Astrocyte (in vitro differentiated cells and primary cell): ENCODE data around the gene CACNA1C.

Experiments
- EZH2 ChIP-seq: IDR thresholded peaks from 2 replicates; pipeline ENCODE4 v1.6.1; 2012; ENCODE audit warnings: mild to moderate bottlenecking, low read length, inconsistent platforms; ENCODE audit not compliant: insufficient read depth
- TF ChIP-seq, protein P1 (sequence below): IDR thresholded peaks from 2 replicates; pipeline ENCODE4 v1.5.1; 2011; ENCODE audit warnings: low read depth, mild to moderate bottlenecking, inconsistent platforms, low read length, moderate library complexity; ENCODE audit not compliant: insufficient read depth

DNA sequence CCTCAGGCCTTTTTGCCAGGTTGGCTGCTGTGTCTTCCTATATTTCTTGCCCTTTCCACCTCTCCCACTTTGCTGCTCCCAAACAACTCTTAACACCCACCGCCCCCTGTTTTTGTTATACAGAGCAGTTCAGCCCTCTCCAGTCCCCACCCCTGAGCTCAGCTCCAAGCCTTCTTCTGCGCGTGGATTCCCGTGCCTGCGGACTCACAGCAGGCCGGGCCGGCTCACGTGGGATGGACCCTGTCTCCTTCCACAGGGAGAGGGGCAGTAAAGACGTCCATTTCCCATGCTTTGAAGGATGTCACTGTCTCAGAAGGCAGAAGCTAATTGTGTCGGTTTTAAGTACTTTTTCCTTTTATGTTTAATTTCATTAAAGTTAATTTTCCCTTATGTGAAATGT is 139.4 kb downstream of the CACNA1C start:
- TF ChIP-seq, protein P1, sequence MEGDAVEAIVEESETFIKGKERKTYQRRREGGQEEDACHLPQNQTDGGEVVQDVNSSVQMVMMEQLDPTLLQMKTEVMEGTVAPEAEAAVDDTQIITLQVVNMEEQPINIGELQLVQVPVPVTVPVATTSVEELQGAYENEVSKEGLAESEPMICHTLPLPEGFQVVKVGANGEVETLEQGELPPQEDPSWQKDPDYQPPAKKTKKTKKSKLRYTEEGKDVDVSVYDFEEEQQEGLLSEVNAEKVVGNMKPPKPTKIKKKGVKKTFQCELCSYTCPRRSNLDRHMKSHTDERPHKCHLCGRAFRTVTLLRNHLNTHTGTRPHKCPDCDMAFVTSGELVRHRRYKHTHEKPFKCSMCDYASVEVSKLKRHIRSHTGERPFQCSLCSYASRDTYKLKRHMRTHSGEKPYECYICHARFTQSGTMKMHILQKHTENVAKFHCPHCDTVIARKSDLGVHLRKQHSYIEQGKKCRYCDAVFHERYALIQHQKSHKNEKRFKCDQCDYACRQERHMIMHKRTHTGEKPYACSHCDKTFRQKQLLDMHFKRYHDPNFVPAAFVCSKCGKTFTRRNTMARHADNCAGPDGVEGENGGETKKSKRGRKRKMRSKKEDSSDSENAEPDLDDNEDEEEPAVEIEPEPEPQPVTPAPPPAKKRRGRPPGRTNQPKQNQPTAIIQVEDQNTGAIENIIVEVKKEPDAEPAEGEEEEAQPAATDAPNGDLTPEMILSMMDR, result no peak
- TF ChIP-seq EZH2, result no peak
